Measurements from ENCODE around the gene GPX1. TPM values are rescaled to one million over a fixed set of nuclear protein-coding genes. Genes with fewer than 3 reads are reported as not detected.
"Not testable (repeated sequence)": the region's sequence is repeated elsewhere in the genome, so short reads cannot be mapped to it uniquely, and the experiment has no call there.

The GPX1 gene
- total RNA-seq, 1 donor from 2014 or later, result 70.8 TPM

GRCh38 chr3:49397470-49397869 lies 39.3 kb upstream of the GPX1 start:
- Histone ChIP-seq H3K4me3 (no peak overlapping the region), H3K4me2 (no peak overlapping the region), H3F3A (ENCODE audit: low read depth) (peaks cover 3% of the 10 kb centered on the region), H3K79me2 (ENCODE audit: low read depth) (peaks cover 100% of the 10 kb centered on the region), H3K27me3 (no peaks in the 10 kb centered on the region), H3K4me1 (no peaks in the 10 kb centered on the region), H3K9me3 (ENCODE audit: low read depth) (no peaks in the 10 kb centered on the region), H4K20me1 (ENCODE audit: low read depth) (peaks cover 84% of the 10 kb centered on the region), H3K36me3 (no peaks in the 10 kb centered on the region), H3K9ac (no peak overlapping the region), H3K27ac (no peak overlapping the region), H2AFZ (replicated peaks) (no peak overlapping the region)
- H3K4me3 Mint-ChIP-seq, result no peak overlapping the region
- DNase-seq (ENCODE audit: low spot score), result peak; percentile 33
- H3K4me1 Mint-ChIP-seq, result peaks cover 16% of the 10 kb centered on the region
- H3K27me3 Mint-ChIP-seq (ENCODE audit: insufficient read depth, low read depth), result peaks cover 2% of the 10 kb centered on the region
- H3K9me3 Mint-ChIP-seq, result peaks cover 3% of the 10 kb centered on the region
- H3K27ac Mint-ChIP-seq, result no peak overlapping the region
- peaks cover 38% of the 10 kb centered on the region for H3K36me3 Mint-ChIP-seq
- TF ChIP-seq EZH2phosphoT487 (IDR thresholded peaks at IDR 0.05) (no peak), CTCF (IDR thresholded peaks at IDR 0.05) (no peak), EZH2 (IDR thresholded peaks at IDR 0.05) (no peak)

- H3F3A ChIP-seq (ENCODE audit: low read depth); H3K27me3 Mint-ChIP-seq (ENCODE audit: insufficient read depth, low read depth); H3K4me3 ChIP-seq; H3K4me3 Mint-ChIP-seq; H3K27ac ChIP-seq; H3K27ac Mint-ChIP-seq; H3K9me3 ChIP-seq (ENCODE audit: low read depth); H3K4me1 Mint-ChIP-seq; H3K4me2 ChIP-seq; H3K36me3 ChIP-seq; H2AFZ ChIP-seq (replicated peaks); H3K9me3 Mint-ChIP-seq; H3K9ac ChIP-seq; H3K27me3 ChIP-seq; DNase-seq (ENCODE audit: low spot score); H3K4me1 ChIP-seq: not testable (repeated sequence)
- peaks cover 100% of the 10 kb centered on the region for H3K79me2 ChIP-seq (ENCODE audit: low read depth)
- H3K36me3 Mint-ChIP-seq, result peaks cover 27% of the 10 kb centered on the region
- H4K20me1 ChIP-seq (ENCODE audit: low read depth), result peaks cover 88% of the 10 kb centered on the region
These were observed 33.2 kb upstream of the GPX1 start for GRCh38 chr3:49391310-49391709.

GRCh38 chr3:49389297-49389696 lies 31.1 kb upstream of the GPX1 start:
- H3K9me3 Mint-ChIP-seq, result no peaks in the 10 kb centered on the region
- no peak overlapping the region for H3K27ac Mint-ChIP-seq
- H3K4me1 Mint-ChIP-seq, result peaks cover 2% of the 10 kb centered on the region
- no peaks in the 10 kb centered on the region for H3K36me3 ChIP-seq
- peaks cover 16% of the 10 kb centered on the region for H3K36me3 Mint-ChIP-seq
- TF ChIP-seq CTCF (IDR thresholded peaks at IDR 0.05) (no peak), EZH2 (IDR thresholded peaks at IDR 0.05) (no peak), EZH2phosphoT487 (IDR thresholded peaks at IDR 0.05) (no peak)
- no peak overlapping the region for H3K27ac ChIP-seq
- H3K27me3 ChIP-seq, result no peaks in the 10 kb centered on the region
- H4K20me1 ChIP-seq (ENCODE audit: low read depth), result peaks cover 90% of the 10 kb centered on the region
- no peaks in the 10 kb centered on the region for H3K4me1 ChIP-seq
- no peak overlapping the region for H3K9ac ChIP-seq
- DNase-seq (ENCODE audit: low spot score), result no peak
- no peak overlapping the region for H2AFZ ChIP-seq (replicated peaks)
- H3K27me3 Mint-ChIP-seq (ENCODE audit: insufficient read depth, low read depth), result peaks cover 3% of the 10 kb centered on the region
- H3K9me3 ChIP-seq (ENCODE audit: low read depth), result no peaks in the 10 kb centered on the region
- H3K4me2 ChIP-seq, result no peak overlapping the region
- H3F3A ChIP-seq (ENCODE audit: low read depth), result peaks cover 4% of the 10 kb centered on the region
- H3K4me3 ChIP-seq, result no peak overlapping the region
- H3K4me3 Mint-ChIP-seq, result no peak overlapping the region
- peaks cover 100% of the 10 kb centered on the region for H3K79me2 ChIP-seq (ENCODE audit: low read depth)

- H3F3A ChIP-seq (ENCODE audit: low read depth), result peaks cover 4% of the 10 kb centered on the region
- peaks cover 100% of the 10 kb centered on the region for H3K79me2 ChIP-seq (ENCODE audit: low read depth)
- Mint-ChIP-seq H3K27ac (no peak overlapping the region), H3K4me3 (no peak overlapping the region), H3K36me3 (peaks cover 18% of the 10 kb centered on the region), H3K4me1 (no peaks in the 10 kb centered on the region), H3K9me3 (no peaks in the 10 kb centered on the region), H3K27me3 (ENCODE audit: insufficient read depth, low read depth) (peaks cover 3% of the 10 kb centered on the region)
- no peaks in the 10 kb centered on the region for H3K4me1 ChIP-seq
- no peak overlapping the region for H3K4me2 ChIP-seq
- no peak overlapping the region for H3K4me3 ChIP-seq
- H3K36me3 ChIP-seq, result no peaks in the 10 kb centered on the region
- TF ChIP-seq CTCF (IDR thresholded peaks at IDR 0.05), result no peak
- no peak for TF ChIP-seq EZH2 (IDR thresholded peaks at IDR 0.05)
- TF ChIP-seq EZH2phosphoT487 (IDR thresholded peaks at IDR 0.05), result no peak
- DNase-seq (ENCODE audit: low spot score), result no peak
- H3K9ac ChIP-seq, result no peak overlapping the region
- no peak overlapping the region for H2AFZ ChIP-seq (replicated peaks)
- H3K9me3 ChIP-seq (ENCODE audit: low read depth), result no peaks in the 10 kb centered on the region
- H3K27me3 ChIP-seq, result no peaks in the 10 kb centered on the region
- H4K20me1 ChIP-seq (ENCODE audit: low read depth), result peaks cover 92% of the 10 kb centered on the region
- H3K27ac ChIP-seq, result no peak overlapping the region
These were observed 30.2 kb upstream of the GPX1 start for GRCh38 chr3:49388289-49388820.
